GM12873 (cell line): Measurements from ENCODE around the gene ADAP1.

Source experiments
- CTCF ChIP-seq: IDR thresholded peaks from 2 replicates; pipeline ENCODE4 v1.5.1; 2012; ENCODE audit warnings: low read depth, mild to moderate bottlenecking, moderate library complexity, low read length, control low read depth; ENCODE audit not compliant: insufficient read depth; ENCODE audit errors: missing control alignments

Gene ADAP1

GRCh38 chr7:978049-978346 lies 23.5 kb upstream of the ADAP1 start:
- TF ChIP-seq CTCF, result no peak

GRCh38 chr7:977326-978048 lies 23.0 kb upstream of the ADAP1 start:
- no peak for TF ChIP-seq CTCF

- TF ChIP-seq CTCF, result no peak
These were observed 22.4 kb upstream of the ADAP1 start for GRCh38 chr7:976901-977325.

- no peak for TF ChIP-seq CTCF
These were observed 21.4 kb upstream of the ADAP1 start for GRCh38 chr7:975702-976473.

GRCh38 chr7:974820-975681 lies 20.6 kb upstream of the ADAP1 start, which contains the start of gene COX19:
TSS of gene COX19 (minus strand) at chr7:975549. CDS start at chr7:975509, 40 bp downstream.
- no peak for TF ChIP-seq CTCF

- TF ChIP-seq CTCF, result no peak
These were observed 19.7 kb upstream of the ADAP1 start for GRCh38 chr7:974172-974571.

- no peak for TF ChIP-seq CTCF
These were observed 18.8 kb upstream of the ADAP1 start for GRCh38 chr7:973312-973711.
